CD4-positive, CD25-positive, alpha-beta regulatory T cell (primary cell): ENCODE results near the gene BEX5. TPM values are rescaled to one million over a fixed set of nuclear protein-coding genes. Genes with fewer than 3 reads are reported as not detected.

ENCODE experiments used
- polyA plus RNA-seq, 4 donors: library from polyadenylated mRNA; unstranded; fragments of 300-500 nt; fragmentation: Illumina TruSeq; gene quantifications; one replicate each; pipeline ENCODE4 v1.2.3, GENCODE V29; 2021
- total RNA-seq: library from RNA; stranded (reverse); gene quantifications from one replicate; pipeline ENCODE4 v1.2.3, GENCODE V29; 2022

BEX5 gene
- total and polyA plus RNA-seq, 5 donors from 2014 or later: 4.3 to 8.8 (median 7.0) TPM

Other genes with a start within 250 kb of the BEX5 start
- gene ZMAT1, start 223.9 kb downstream of the BEX5 start, total RNA-seq: 14.8 TPM
- gene ZMAT1, start 223.9 kb downstream of the BEX5 start, polyA plus RNA-seq: 1 to 10 TPM; 1.0 to 2.3 (median 2.0) TPM
- gene TCEAL2, start 30.3 kb downstream of the BEX5 start, total RNA-seq: not detected
- gene TCEAL2, start 30.3 kb downstream of the BEX5 start, polyA plus RNA-seq: not detected
- not detected for gene TCEAL6, start 13.5 kb downstream of the BEX5 start, total RNA-seq
- gene TCEAL6, start 13.5 kb downstream of the BEX5 start, polyA plus RNA-seq: not detected
- gene TCP11X1, start 59.3 kb upstream of the BEX5 start, total RNA-seq: not detected
- gene TCP11X1, start 59.3 kb upstream of the BEX5 start, polyA plus RNA-seq: not detected
- not detected for gene NXF2, start 91.2 kb upstream of the BEX5 start, total RNA-seq
- gene NXF2, start 91.2 kb upstream of the BEX5 start, polyA plus RNA-seq: not detected